HepG2 (cell line): ENCODE results near the gene TTC31. TPM values are rescaled to one million over a fixed set of nuclear protein-coding genes. Genes with fewer than 3 reads are reported as not detected.

Experiments
- AGO1 ChIP-seq: fragments of 200-400 bp; formaldehyde crosslinking; IDR thresholded peaks from 2 replicates; pipeline ENCODE4 v1.6.1; 2017; ENCODE audit warnings: mild to moderate bottlenecking, low read depth, low read length, moderate library complexity; ENCODE audit not compliant: poor library complexity, severe bottlenecking
- ATM ChIP-seq: fragments of 450-650 bp; IDR thresholded peaks from 2 replicates; pipeline ENCODE4 v1.7.1; 2017; ENCODE audit warnings: mild to moderate bottlenecking, borderline replicate concordance
- BORCS8-MEF2B ChIP-seq: sonication (generic); formaldehyde crosslinking; IDR thresholded peaks from 2 replicates; pipeline ENCODE4 v1.8.0; 2022; ENCODE audit warnings: mild to moderate bottlenecking, missing genetic modification reagents
- HMGXB3 ChIP-seq: sonication (generic); formaldehyde crosslinking; IDR thresholded peaks from 2 replicates; pipeline ENCODE4 v1.4.0; 2020; ENCODE audit warnings: missing genetic modification reagents, borderline replicate concordance
- HOXA7 ChIP-seq: sonication (generic); formaldehyde crosslinking; IDR thresholded peaks from 2 replicates; pipeline ENCODE4 v1.8.1; 2022; ENCODE audit warnings: mild to moderate bottlenecking, missing genetic modification reagents, moderate library complexity
- KDM6A ChIP-seq: IDR thresholded peaks from 2 replicates; pipeline ENCODE4 v1.6.1; 2016; ENCODE audit warnings: low read depth
- MED13 ChIP-seq: sonication (generic); formaldehyde crosslinking; IDR thresholded peaks from 2 replicates; pipeline ENCODE4 v1.5.0; 2020; ENCODE audit warnings: missing genetic modification reagents
- NBN ChIP-seq: fragments of 450-650 bp; conservative IDR thresholded peaks from 2 replicates; pipeline ENCODE4 v1.6.1; 2017
- RARG ChIP-seq: sonication (generic); formaldehyde crosslinking; IDR thresholded peaks from 2 replicates; pipeline ENCODE4 v1.4.0; 2020; ENCODE audit warnings: low read depth, mild to moderate bottlenecking, missing genetic modification reagents
- RBM22 ChIP-seq: fragments of 200-400 bp; formaldehyde crosslinking; optimal IDR thresholded peaks from 2 replicates; pipeline ENCODE3; 2017; ENCODE audit warnings: mild to moderate bottlenecking, low read length, moderate library complexity
- SALL1 ChIP-seq: sonication (generic); formaldehyde crosslinking; IDR thresholded peaks from 2 replicates; pipeline ENCODE4 v1.8.0; 2022; ENCODE audit warnings: mild to moderate bottlenecking, missing genetic modification reagents
- SRY ChIP-seq: sonication (generic); formaldehyde crosslinking; IDR thresholded peaks from 2 replicates; pipeline ENCODE4 v1.8.0; 2022; ENCODE audit warnings: mild to moderate bottlenecking, missing genetic modification reagents
- ZBTB7A ChIP-seq: sonication (generic); formaldehyde crosslinking; IDR thresholded peaks from 2 replicates; pipeline ENCODE4 v1.8.0; 2022; ENCODE audit warnings: mild to moderate bottlenecking, missing genetic modification reagents
- ZFX ChIP-seq: sonication (generic); formaldehyde crosslinking; IDR thresholded peaks from 2 replicates; pipeline ENCODE4 v1.4.0; 2020; ENCODE audit warnings: mild to moderate bottlenecking, low read depth, missing genetic modification reagents, moderate library complexity
- ZNF253 ChIP-seq: sonication (generic); formaldehyde crosslinking; IDR thresholded peaks from 2 replicates; pipeline ENCODE4 v1.8.0; 2022; ENCODE audit warnings: mild to moderate bottlenecking, missing genetic modification reagents, borderline replicate concordance
- ZNF3 ChIP-seq: IDR thresholded peaks from 2 replicates; pipeline ENCODE4 v1.7.0; 2017; ENCODE audit warnings: inconsistent platforms
- ZNF331 ChIP-seq: sonication (generic); formaldehyde crosslinking; IDR thresholded peaks from 2 replicates; pipeline ENCODE4 v1.4.0; 2020; ENCODE audit warnings: missing genetic modification reagents
- ZNF337 ChIP-seq: sonication (generic); formaldehyde crosslinking; IDR thresholded peaks from 2 replicates; pipeline ENCODE4 v1.5.1; 2020; ENCODE audit warnings: missing genetic modification reagents, low read depth, mild to moderate bottlenecking, borderline replicate concordance
- ZNF441 ChIP-seq: sonication (generic); formaldehyde crosslinking; IDR thresholded peaks from 2 replicates; pipeline ENCODE4 v1.7.0; 2021; ENCODE audit warnings: missing genetic modification reagents, borderline replicate concordance
- ZNF552 ChIP-seq: sonication (generic); formaldehyde crosslinking; IDR thresholded peaks from 2 replicates; pipeline ENCODE4 v1.9.0; 2022; ENCODE audit warnings: missing genetic modification reagents, mild to moderate bottlenecking, borderline replicate concordance
- ZNF7 ChIP-seq: IDR thresholded peaks from 2 replicates; pipeline ENCODE4 v1.6.1; 2016; ENCODE audit warnings: missing biosample characterization, missing genetic modification reagents
- polyA plus RNA-seq, 8 experiments: library from polyadenylated mRNA; depleted of rRNA in 3 of 8; stranded (reverse) in 7 of 8; unstranded in 1 of 8; fragments of >200 nt; fragmentation: Illumina TruSeq in 4 of 8; extraction: Trizol in 4 of 8; gene quantifications; 2 replicates each; pipeline versions ENCODE4 v1.2.1 to v1.2.3, GENCODE V29; 2011 to 2016; ENCODE audit warnings: low read depth in 4 of 8, missing spikeins in 1 of 8, mixed read lengths in 1 of 8; ENCODE audit not compliant: insufficient read depth in 1 of 8
- total RNA-seq, 5 experiments: library from RNA; depleted of rRNA; stranded (reverse); fragments of >200 nt; fragmentation: Illumina TruSeq; extraction: Trizol; gene quantifications; 2 replicates each; pipeline ENCODE4 v1.2.3, GENCODE V29; 2016; ENCODE audit warnings: low read depth in 1 of 5
- TF ChIP-seq, protein P1 (sequence below): sonication (generic); formaldehyde crosslinking; IDR thresholded peaks from 2 replicates; pipeline ENCODE4 v1.8.0; 2023; ENCODE audit warnings: mild to moderate bottlenecking, missing genetic modification reagents
- TF ChIP-seq, protein P2 (sequence below): sonication (generic); formaldehyde crosslinking; IDR thresholded peaks from 2 replicates; pipeline ENCODE4 v1.5.0; 2020; ENCODE audit warnings: mild to moderate bottlenecking, missing genetic modification reagents
- TF ChIP-seq, protein P3 (sequence below): sonication (generic); formaldehyde crosslinking; IDR thresholded peaks from 2 replicates; pipeline ENCODE4 v1.4.0; 2020; ENCODE audit warnings: missing genetic modification reagents

The TTC31 gene
- total and polyA plus RNA-seq, 2 of the 13 experiments (the other 11 are each of a cell fraction or from before 2014, with no cell fraction given), result 28.3 to 39.5 TPM

DNA sequence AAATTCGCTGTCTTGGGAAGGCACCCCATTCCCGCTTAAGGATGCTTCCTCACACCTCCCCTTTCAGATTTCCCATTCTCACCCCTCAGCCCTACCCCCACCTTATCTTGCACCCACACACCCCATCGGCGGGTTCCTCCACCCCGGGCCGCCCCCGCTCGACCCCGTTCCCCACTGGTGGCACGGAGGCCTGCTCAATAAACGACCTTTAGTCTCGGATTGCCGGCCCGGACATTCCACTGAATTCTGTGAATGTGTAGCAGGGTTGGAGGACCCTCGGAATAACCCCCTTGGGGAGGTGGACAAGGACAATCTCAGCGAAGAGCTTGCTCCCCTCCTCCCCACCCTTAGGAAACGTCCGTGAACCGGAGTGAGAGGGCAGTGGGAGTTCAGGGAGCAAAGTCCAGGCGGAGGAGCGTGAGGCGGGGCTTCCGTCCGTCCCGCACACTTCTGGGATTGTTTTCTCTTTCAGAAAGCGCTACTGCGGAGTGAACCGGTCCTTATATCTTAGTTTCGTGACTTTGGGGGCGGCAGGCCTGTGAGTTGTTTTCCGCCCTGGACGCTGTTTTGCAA is 19.4 kb downstream of the TTC31 start (continued):
- TF ChIP-seq ZNF552 (CRISPR knock-in tag), result no peak
- TF ChIP-seq RBM22, result no peak
- TF ChIP-seq ATM, result no peak
- no peak for TF ChIP-seq ZNF337 (CRISPR knock-in tag)
- TF ChIP-seq, protein P1, sequence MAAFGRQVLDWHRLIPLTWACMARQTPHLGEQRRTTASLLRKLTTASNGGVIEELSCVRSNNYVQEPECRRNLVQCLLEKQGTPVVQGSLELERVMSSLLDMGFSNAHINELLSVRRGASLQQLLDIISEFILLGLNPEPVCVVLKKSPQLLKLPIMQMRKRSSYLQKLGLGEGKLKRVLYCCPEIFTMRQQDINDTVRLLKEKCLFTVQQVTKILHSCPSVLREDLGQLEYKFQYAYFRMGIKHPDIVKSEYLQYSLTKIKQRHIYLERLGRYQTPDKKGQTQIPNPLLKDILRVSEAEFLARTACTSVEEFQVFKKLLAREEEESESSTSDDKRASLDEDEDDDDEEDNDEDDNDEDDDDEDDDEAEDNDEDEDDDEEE (CRISPR knock-in tag), result no peak
- no peak for TF ChIP-seq HOXA7 (CRISPR knock-in tag)
- TF ChIP-seq ZFX (CRISPR knock-in tag), result peak; percentile 77; the same call in 1 of the 2 replicates
- peak; percentile 5; the same call in 1 of the 2 replicates for TF ChIP-seq ZNF441
- TF ChIP-seq HMGXB3, result no peak
- TF ChIP-seq MED13 (CRISPR knock-in tag), result peak; percentile 93; the same call in 1 of the 2 replicates
- peak; percentile 3 for TF ChIP-seq AGO1
- peak; percentile 79 for TF ChIP-seq SALL1 (CRISPR knock-in tag)
- TF ChIP-seq BORCS8-MEF2B (CRISPR knock-in tag), result peak; percentile 75; the same call in 1 of the 2 replicates
- TF ChIP-seq ZNF3 (CRISPR knock-in tag), result no peak; the same call in 1 of the 2 replicates
- TF ChIP-seq ZNF7 (CRISPR knock-in tag), result peak; percentile 11; the same call in 1 of the 2 replicates
- no peak for TF ChIP-seq RARG (CRISPR knock-in tag)
- TF ChIP-seq, protein P2, sequence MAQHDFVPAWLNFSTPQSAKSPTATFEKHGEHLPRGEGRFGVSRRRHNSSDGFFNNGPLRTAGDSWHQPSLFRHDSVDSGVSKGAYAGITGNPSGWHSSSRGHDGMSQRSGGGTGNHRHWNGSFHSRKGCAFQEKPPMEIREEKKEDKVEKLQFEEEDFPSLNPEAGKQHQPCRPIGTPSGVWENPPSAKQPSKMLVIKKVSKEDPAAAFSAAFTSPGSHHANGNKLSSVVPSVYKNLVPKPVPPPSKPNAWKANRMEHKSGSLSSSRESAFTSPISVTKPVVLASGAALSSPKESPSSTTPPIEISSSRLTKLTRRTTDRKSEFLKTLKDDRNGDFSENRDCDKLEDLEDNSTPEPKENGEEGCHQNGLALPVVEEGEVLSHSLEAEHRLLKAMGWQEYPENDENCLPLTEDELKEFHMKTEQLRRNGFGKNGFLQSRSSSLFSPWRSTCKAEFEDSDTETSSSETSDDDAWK (CRISPR knock-in tag), result no peak
- TF ChIP-seq ZBTB7A (CRISPR knock-in tag), result peak; percentile 42; the same call in 1 of the 2 replicates
- no peak for TF ChIP-seq NBN
- TF ChIP-seq ZNF253 (CRISPR knock-in tag), result no peak
- peak; percentile 81; the same call in 1 of the 2 replicates for TF ChIP-seq ZNF331 (CRISPR knock-in tag)
- TF ChIP-seq KDM6A (CRISPR knock-in tag), result peak; percentile 89; the same call in 1 of the 2 replicates
- TF ChIP-seq, protein P3, sequence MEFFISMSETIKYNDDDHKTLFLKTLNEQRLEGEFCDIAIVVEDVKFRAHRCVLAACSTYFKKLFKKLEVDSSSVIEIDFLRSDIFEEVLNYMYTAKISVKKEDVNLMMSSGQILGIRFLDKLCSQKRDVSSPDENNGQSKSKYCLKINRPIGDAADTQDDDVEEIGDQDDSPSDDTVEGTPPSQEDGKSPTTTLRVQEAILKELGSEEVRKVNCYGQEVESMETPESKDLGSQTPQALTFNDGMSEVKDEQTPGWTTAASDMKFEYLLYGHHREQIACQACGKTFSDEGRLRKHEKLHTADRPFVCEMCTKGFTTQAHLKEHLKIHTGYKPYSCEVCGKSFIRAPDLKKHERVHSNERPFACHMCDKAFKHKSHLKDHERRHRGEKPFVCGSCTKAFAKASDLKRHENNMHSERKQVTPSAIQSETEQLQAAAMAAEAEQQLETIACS (CRISPR knock-in tag), result no peak
- TF ChIP-seq SRY (CRISPR knock-in tag), result no peak
